ENCODE data around the gene ATAD2B.
"Not testable (repeated sequence)": the region's sequence is repeated elsewhere in the genome, so short reads cannot be mapped to it uniquely, and the experiment has no call there.

- TF ChIP-seq CTCF (IDR thresholded peaks at IDR 0.05); ZFX (IDR thresholded peaks at IDR 0.05; ENCODE audit: borderline replicate concordance): not testable (repeated sequence)
Measured at GRCh38 chr2:23736783-23737182, 190.1 kb downstream of the ATAD2B start.
